SW 1271 (cell line): ENCODE measurements around the gene BTBD9.
"Not testable (repeated sequence)": the region's sequence is repeated elsewhere in the genome, so short reads cannot be mapped to it uniquely, and the experiment has no call there.

Experiments
- DNase-seq, 2 experiments: peaks; one replicate each; lab custom pipeline; 2025; lab: John Stamatoyannopoulos, UW

BTBD9 gene

DNA sequence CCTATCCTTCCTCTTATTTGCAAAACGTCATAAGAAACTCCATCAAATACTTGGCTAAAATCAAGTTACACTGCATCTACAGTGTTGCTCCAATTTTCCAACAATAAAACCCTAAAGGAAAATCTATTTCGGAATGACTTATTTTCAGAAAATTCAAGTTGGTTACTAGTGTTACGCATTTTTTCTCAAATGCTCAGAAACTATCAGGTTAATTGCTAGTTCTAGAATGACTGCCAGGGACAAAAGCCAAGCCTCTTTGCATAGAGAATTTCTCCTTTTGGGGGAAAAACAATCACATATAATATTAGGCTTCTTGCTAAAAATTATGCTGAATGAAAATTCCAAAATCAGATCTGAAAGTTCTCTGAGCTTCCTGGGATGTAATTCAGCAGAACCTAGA, 210.2 kb downstream of the BTBD9 start:
- DNase-seq: no peak

DNA sequence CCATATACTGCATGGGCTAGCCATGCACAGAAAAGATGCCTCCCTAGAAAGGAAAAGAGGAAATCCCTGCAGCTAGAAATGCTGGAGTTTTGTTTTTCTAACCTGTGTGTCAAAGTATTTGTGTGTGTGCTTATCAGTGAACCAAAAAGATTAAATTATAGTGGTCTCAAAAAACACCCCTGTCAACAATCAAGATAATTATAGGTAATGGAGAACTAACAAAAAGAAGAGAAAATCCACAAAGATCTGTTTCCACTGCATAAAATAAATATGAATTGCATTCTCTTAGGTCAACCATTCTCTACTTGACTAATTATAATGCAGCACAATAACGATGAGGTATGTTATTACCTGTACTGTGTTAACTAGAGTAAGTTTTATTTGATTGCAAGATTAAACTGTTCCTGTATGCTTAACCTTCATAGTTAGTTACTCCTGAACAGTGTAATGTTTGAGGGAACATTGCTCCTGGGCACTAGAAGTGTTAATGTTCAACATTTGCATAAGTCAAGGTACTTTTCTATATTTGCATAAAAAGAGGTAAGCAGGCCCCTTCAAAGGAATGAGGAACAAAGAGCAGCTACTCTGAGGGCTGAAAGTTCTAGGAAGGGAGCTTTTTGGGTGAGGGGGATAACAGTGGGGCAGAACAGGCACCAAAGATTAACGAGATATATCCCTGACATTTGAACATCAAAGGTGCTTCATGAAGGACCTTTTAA, 212.1 kb downstream of the BTBD9 start:
- no peak for DNase-seq

DNA sequence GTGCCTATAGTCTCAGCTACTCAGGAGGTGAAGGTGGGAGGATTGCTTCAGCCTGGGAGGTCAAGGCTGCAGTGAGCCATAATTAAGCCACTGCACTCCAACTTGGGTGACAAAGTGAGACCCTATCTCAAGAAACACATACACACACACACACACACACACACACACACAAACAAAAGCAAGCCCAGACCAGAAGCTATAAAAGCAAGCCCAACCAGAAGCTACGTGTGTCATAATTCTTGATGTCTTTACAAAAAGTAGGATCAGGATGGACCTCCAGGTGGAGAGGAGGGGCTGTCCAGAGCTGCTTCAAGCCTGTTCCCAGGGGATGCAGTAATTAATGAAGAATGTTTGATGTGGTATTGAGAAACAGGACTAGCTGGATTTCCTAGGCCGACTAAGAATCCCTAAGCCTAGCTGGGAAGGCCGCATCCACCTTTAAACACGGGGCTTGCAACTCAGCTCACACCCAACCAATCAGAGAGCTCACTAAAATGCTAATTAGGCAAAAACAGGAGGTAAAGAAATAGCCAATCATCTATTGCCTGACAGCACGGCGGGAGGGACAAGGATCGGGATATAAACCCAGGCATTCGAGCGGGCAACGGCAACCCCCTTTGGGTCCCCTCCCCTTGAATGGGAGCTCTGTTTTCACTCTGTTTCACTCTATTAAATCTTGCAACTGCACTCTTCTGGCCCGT, 213.8 kb downstream of the BTBD9 start:
- DNase-seq: not testable (repeated sequence)

DNA sequence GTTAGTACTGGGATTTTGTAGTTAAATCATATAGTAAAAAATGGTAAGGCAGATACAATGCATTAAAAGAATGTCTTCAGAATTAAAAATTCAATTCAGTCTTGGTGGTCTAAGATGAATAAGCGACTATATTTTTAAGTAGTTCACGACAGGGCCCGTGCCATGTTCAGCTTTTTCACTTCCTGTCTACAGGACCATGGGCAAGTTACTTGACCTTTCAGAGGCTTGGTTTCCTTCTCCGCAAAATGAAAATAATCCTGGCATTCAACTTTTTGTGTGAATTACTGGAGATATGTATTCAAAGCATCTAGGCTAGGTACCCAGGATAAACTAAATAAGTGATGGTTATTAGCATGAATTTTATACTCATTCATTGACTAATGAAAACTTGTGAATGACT, 216.0 kb downstream of the BTBD9 start:
- no peak for DNase-seq

DNA sequence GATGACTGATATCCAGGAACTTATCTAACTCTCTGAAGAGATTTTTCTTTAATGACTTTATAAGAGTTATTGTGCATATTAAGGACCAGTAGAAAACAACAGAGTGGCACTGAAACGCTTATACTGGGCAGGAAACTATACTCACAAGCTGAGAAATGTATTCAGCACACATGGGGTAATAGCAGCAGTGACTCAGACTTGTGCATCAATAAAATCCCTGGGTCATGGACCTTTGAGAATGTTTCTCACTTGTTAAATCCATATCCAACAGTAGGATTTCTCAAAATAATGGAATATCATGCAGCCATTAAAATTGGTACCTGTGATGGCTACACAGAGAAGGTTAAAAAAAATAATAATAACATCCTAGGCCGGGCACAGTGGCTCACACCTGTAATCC, 219.5 kb downstream of the BTBD9 start:
- no peak for DNase-seq

DNA sequence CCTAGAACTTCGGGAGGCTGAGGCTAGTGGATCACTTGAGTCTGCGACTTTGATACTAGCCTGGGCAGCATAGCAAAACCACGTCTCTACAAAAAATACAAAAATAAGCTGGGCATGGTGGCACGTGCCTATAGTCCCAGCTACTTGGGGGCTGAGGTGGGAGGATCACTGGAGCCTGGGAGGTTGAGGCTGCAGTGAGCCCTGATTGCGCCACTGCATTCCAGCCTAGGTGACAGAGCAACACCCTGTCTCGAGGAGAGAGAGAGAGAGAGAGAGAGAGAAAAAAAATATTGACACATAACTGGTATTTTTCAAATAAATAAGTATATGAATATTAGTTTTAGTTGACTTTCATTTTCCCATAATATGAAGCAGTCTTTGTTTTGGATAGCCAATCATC, 222.2 kb downstream of the BTBD9 start:
- no peak for DNase-seq

DNA sequence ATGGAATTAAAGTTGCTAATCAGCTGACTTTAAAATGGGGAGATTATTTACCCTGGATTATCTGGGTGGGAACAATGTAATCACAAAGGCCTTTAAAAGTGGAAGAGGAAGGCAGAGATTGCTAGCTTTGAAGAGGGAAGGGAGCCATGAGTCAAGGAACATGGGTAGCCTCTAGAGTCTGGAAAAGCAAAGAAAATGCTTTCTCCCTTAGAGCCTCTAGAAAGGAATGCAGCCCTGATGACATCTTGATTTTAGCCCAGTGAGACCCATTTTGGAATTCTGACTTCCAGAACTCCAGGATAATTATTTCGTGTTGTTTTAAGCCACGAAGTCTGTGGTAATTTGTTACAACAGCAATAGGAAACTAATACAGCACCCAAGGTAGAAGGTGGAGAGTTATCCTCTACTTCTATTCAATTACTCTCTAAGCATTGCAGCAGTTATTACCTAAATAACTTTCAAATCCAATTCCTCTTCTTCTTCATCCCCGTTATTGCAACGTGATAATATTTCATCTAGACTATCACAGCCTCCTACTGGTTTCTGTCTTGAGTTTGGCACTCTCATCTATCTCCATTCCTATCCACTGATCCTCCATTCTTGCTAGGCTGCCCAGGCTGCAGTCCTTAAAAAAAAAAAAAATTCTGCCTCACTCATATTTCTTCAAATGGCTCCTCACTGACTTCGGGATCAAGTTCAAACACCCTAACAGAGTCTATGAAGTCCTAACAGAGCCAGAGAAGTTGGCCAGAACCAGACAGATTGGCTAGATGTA, 224.3 kb downstream of the BTBD9 start:
- DNase-seq: no peak

DNA sequence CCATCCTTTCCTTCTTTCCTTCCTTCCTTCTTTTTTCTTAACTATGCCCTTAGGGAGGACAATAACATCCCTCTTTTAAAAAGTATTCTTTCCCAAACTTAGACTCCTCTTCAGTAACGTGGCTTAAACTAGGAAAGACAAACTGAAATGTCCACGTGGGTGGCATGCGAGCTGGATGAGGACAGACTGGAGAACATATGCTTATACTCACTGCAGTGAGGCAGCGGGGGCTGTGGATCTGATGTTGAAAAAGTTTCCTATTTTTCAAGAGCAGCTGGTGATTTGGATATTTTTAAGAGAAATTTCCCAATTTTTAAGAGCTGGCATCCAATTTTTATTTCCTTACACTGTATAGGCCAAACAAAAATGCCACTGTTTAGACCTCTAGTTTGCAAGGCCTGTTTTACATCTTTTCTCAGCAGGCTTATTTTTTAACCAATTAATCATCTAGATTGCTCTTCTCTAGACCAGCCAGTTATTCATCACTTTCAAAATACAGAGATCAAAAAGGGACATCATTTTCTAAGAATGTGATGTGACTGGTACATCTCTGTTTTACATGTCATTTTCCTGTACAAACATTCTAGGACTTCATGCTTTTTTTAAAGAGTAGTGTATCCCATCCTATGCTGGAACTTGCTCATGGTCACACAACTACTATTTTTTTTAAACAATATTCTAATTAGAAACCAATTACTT, 226.5 kb downstream of the BTBD9 start:
- no peak for DNase-seq

DNA sequence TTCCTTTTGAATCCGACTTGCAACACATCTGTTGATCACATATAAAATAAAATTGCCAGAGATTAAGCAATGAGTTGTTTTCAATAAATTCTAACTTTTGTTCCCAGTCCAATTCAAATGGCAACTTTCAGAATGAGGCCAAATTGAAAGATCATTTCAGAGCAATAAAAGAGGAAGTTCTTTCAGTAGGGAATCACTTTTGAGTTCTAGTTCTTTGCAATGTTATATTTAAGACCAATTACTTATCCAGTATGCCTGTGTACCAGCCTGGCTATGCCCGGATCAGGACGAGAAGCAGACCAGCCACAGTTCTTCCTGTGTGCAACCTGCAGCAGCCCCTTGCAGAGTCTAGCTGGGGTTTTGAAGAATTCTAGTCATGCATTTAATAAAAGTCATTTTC, 232.5 kb downstream of the BTBD9 start:
- no peak for DNase-seq

DNA sequence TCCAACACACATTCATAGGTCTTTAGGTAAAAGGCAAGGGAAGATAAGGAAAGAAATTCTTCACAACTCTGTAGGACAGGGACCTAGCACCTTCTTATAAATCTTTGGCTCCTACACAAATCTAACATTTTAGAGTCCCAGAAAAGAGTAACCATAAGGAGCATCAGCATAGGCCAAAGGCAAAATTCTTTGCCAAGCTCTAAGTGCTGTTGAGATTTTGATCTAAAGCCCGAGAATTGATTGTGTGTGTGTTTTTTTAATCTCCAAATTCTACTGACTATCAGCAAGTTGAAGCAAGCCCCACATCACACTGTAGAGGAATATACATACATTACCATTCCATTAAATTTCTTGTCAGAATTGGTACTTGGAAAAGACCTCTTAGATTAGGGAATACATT, 233.6 kb downstream of the BTBD9 start:
- no peak for DNase-seq

DNA sequence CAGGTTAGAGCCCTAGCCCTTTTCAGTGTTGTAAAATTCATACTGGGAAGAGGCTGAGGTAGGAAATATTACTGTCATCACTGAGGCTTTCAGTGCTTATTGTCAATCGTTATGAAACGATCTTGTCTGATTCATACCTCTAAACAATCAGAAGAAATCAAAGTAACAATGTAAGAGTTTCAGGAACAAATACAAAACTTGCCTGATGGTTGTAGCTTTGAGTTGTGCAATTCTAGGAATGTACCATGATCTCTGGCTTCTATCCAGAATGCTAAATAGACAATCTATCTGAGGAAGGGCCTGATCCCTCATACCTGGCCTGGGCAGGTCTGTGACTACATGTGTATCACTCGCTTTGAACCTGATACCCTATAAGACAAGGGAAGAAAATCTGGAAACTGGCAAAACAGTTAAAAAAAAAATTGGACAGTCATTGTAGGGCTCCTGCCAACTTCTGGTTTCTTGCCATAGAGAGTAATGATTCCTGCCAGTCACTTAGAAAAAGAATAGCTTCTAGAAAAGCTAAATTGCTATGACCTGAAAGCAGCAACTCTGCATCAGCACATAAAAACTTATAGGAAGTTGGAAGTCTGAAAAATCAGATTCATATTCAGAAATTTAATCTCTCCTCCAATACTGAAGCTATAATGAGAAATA, 234.7 kb downstream of the BTBD9 start:
- DNase-seq: no peak

DNA sequence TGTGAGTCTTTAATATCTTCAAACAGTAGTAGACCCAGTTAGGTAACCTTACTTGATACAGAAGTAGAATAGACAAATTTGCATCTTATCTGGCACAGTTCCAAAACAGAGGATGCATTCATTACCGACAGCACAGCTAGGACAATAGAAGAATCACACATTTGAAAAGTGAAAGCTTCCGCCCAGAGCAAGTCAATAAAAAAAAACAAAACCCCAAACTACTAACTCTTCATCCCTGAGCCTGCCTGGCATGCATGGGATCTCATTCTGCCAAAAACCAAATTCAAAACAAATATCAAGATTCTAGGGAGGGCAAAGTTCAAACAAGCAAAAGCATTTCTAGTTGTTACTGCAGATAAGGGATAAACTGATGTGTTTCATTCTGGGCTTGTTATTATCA, 235.4 kb downstream of the BTBD9 start:
- no peak for DNase-seq

DNA sequence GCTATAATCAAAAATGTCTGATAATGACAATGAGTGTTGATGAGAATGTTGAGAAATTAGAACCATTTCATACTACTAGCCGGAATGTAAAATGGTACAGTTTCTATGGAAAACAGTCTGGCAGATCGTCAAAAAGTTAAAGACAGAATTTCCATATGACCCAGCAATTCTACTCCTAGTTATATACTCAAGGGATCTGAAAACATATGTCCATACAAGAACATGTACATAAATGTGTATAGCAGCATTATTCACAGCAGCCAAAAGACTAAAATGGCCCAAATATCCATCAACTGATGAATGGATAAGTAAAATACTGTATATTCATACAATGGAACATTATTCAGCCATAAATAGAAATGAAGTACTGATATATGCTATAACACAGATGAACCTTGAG, 236.2 kb downstream of the BTBD9 start:
- DNase-seq: no peak

DNA sequence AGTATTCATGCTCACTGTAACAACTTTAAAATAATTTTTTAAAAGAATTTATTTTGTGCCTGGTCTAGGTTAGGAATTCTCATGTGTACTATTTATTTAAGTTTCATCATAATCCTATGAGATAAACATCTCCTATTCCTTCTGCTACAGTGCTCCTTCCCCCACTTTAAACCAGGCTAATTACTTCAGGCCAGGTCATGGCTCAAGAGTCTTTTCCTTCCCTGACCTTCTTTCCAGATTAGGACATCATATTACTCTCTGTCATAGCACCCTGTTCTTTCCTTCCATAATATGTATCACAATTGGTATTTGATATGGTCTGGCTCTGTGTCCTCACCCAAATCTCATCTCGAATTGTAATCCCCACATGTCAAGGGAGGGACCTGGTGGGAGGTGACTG, 239.0 kb downstream of the BTBD9 start:
- DNase-seq: no peak

DNA sequence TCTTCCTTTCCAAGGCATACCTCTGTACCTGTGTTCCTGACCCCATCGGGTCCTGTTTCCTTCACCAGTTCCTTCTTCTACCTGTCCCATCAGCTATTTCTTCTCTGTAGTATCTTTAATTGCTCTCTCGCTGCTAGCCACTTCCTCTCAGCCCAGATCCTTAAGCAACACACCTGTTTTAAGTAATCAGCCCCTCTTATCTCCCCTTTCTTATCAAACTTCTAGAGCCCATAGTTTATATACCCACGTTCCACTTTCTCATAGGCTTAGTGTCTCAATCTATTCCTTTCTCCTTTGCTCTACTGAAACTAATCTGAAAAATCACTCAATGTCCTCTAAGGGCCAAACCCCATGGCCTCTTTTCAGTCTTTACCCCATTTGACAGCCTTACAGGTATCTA, 239.6 kb downstream of the BTBD9 start:
- DNase-seq: no peak

DNA sequence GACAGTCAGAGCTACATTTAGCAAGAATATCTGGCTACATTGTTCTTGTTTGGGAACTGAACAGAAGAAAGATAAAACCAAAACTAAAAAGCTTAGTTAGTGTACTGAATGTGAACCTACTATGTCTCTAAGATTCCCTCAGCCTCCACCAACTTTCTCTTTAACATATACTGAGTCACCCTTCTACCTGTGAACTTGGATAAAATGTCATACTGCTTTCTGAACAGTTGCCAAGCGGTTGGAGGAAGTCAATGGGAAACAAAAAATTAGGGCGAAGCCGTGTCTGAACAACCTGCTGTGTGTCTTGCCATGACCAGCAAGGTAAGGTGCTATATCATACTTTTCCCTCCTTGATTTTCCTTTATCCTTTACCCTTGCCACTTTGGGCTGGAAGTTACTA, 243.5 kb downstream of the BTBD9 start:
- DNase-seq: no peak

DNA sequence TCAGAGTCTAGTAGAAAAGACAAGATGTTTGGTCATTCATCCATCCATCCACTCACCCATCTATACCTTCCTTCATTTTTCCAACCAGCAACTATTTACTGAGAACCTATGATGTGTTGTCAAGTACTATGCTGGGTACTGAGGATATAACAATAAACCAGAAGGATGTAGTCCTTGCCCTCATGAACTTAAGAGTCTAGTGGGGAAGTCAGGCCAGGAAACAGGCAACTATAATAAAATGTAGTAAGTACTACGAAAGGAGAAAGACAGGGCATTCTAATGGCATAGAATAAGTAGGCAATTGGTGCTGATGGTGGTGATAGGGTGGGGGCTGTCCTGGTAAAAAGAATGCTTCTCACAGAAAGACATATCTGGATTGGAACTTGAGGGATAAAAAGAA, 245.7 kb downstream of the BTBD9 start:
- no peak for DNase-seq

DNA sequence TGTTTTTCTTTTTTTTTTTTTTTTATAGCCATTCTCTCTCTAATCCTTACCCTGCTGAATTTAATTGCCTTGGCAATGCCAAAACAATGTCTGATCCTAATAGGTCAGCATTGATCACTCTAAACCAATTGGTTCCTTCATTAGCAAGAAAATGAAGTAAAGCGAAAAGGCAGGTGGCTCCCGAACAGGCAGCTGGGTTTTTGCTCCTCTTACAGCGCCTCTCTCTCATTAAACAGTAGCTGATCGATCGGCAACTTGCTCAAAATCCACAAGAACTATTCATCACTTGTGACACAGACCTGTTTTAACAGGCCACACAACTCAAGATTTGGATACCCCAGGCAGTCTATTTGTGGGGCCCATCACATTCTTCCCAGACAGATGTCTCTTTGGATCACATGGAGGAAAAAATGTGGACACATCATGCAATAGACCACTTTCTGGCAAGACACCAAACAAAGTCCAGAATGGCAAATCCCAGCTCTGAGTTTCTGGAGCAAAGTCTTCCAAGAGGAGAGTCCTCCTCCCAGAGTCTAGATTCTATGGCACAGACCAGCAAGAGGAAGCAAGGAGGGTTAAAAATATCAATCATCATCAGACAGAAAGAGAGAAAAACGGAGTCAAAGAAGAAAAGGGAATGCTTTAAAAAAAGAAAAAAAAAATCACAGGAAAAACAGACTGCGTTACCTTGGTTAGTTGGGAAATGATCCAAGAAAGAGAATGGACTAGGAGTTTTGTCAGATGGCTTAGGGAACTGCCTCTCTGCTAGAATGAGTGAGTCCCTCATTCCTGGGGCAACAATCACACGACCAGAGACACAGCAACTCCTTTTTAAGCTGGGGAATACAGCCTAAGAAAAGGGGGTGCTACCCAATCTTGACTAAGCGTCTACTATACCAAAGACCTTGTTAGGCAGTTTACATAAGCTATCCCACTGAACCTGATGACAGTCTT, 247.8 kb downstream of the BTBD9 start:
- no peak for DNase-seq

DNA sequence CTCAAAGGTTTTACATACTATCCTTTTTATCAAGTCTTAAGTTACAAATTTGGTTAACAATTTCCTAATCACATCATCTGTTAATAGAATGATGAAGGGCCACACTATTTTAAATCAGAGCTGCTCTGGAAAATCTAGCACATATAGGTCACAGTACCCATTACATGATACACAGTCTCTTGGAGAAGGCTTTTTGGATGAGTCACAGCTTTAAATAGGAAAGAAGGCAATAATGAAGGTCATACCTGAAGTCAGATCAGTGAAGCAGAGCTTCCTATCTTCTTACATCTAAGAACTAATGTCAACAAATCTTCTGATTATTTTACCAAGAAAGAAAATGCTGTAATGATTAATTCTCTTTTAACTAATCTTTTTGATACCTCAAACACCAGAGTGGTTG, 248.5 kb downstream of the BTBD9 start:
- no peak for DNase-seq

DNA sequence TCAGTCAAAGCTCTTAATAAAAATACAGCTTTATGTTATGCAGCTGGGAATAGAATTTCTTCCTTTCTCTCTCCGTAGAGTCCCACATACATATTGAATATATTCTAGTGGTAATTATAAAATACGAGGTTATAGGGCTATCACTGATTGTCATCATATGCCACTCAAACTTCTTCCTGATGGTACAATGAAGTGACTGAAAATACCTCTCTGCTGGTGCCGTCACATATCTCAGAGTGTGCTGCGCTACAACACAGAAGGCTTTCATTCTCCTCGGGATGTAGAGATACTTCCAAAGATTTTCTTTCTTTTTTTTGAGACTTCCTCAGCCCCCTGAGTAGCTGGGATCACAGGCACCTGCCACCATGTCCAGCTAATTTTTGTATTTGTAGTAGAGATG, 249.9 kb downstream of the BTBD9 start:
- no peak for DNase-seq

DNA sequence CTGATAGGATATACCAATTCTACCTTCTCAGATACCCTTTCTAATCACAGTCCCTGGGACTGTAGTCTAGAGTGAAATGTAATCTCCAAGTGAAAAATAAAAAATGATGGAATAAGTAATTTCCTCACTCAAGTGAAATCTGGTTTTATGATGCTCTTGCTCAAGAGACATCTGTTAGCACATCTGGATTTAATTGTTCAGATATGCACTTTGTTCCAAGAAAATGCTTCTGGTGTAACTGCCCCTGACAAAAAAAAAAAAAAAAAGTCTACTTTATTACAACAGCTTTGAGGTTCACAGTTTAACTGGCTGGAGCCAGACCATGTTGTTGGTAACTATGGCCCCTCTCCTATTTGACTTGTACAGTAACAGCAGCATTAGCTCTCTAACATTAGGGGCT, 251.8 kb downstream of the BTBD9 start:
- DNase-seq: no peak
